KG1 (cell line): ENCODE measurements around the gene MCL1.
A peak's percentile ranks its signal among the peaks of the same experiment; 100 is the strongest.

Experiments
- DNase-seq: peaks from one replicate; lab custom pipeline; 2025; lab: John Stamatoyannopoulos, UW

The MCL1 gene

DNA sequence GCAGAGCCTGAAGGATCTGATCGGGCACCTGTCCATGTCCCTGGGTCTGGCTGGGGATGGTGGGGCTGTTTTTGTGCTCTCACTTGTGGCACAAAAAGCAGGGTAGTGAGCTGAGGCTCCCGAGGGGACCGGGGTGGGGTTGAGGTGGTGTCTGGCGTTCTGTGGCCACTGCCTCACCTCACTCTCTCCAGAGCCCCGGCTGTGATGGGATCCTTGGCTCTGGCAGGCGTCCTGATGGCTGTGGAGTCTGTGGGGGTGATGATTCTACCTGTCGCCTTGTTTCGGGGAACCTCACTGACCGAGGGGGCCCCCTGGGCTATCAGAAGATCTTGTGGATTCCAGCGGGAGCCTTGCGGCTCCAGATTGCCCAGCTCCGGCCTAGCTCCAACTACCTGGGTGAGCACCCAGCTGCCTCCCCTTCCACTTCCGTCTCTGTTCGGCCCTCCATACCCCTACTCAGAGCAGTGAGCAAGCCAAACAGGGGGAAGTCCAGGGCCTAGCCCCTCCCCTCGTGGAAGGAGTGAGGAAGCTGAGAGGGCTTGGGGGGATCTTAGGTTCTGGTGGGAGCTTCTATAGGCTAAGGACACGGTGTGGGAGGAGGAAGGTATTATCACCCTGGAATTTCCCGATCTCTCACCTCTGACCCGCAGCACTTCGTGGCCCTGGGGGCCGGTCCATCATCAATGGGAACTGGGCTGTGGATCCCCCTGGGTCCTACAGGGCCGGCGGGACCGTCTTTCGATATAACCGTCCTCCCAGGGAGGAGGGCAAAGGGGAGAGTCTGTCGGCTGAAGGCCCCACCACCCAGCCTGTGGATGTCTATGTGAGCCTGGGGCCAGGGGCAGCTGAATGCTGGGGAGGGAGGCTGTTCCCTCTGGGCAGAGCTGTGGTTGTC is 23.2 kb downstream of the MCL1 start:
- no peak for DNase-seq

DNA sequence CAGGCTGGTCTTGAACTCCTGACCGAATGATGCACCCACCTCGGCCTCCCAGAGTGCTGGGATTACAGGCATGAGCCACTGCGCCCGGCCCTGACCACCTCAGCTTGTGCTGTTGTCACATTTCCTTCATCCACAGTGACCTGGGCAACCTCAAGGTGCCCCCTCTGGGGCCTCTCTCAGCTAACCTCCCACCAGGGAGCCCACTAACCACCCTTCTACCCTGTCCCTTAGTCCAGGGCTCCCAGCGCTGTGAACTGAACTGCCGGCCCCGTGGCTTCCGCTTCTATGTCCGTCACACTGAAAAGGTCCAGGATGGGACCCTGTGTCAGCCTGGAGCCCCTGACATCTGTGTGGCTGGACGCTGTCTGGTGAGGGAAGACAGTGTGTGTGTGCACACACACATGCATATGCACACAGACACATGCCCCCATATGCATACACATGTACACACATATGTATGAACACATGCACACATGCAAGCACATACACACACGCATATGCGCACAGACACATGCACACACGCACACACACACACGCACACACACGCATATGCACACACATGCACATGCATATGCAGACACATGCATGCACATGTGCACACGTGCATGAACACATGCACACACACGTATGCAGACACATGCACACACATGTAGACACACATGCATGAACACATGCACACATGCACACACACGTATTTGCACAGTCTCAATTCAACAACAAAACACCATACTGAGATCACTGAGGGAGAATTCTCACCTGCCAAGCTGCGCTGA is 24.0 kb downstream of the MCL1 start:
- DNase-seq: no peak

DNA sequence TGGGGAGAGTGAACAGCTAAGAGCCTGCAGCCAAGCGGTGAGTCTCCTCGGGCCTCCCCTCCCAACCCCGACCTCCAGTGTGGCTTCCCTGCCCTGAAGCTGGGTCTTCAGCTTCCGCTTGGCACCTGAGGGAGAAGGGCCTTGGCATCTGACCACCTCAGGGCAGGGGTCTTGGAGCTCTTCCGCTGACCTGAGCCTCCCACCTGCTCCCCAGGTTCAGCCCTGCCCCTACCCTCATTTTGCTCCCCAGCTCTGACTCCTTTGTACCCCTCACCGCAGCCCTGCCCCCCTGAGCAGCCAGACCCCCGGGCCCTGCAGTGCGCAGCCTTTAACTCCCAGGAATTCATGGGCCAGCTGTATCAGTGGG is 25.3 kb downstream of the MCL1 start:
- DNase-seq: no peak

DNA sequence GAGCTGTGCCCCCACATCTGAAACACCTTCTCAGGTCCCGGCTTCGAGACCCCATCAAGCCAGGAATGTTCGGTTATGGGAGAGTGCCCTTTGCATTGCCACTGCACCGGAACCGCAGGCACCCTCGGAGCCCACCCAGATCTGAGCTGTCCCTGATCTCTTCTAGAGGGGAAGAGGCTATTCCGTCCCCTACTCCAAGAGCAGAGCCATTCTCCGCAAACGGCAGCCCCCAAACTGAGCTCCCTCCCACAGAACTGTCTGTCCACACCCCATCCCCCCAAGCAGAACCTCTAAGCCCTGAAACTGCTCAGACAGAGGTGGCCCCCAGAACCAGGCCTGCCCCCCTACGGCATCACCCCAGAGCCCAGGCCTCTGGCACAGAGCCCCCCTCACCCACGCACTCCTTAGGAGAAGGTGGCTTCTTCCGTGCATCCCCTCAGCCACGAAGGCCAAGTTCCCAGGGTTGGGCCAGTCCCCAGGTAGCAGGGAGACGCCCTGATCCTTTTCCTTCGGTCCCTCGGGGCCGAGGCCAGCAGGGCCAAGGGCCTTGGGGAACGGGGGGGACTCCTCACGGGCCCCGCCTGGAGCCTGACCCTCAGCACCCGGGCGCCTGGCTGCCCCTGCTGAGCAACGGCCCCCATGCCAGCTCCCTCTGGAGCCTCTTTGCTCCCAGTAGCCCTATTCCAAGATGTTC is 25.9 kb downstream of the MCL1 start:
- DNase-seq: no peak

DNA sequence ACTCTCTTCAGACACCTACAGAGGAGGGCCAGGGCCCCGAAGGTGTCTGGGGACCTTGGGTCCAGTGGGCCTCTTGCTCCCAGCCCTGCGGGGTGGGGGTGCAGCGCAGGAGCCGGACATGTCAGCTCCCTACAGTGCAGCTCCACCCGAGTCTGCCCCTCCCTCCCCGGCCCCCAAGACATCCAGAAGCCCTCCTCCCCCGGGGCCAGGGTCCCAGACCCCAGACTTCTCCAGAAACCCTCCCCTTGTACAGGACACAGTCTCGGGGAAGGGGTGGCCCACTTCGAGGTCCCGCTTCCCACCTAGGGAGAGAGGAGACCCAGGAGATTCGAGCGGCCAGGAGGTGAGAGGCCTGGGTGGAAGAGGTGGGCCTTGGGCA is 26.5 kb downstream of the MCL1 start:
- DNase-seq: no peak

DNA sequence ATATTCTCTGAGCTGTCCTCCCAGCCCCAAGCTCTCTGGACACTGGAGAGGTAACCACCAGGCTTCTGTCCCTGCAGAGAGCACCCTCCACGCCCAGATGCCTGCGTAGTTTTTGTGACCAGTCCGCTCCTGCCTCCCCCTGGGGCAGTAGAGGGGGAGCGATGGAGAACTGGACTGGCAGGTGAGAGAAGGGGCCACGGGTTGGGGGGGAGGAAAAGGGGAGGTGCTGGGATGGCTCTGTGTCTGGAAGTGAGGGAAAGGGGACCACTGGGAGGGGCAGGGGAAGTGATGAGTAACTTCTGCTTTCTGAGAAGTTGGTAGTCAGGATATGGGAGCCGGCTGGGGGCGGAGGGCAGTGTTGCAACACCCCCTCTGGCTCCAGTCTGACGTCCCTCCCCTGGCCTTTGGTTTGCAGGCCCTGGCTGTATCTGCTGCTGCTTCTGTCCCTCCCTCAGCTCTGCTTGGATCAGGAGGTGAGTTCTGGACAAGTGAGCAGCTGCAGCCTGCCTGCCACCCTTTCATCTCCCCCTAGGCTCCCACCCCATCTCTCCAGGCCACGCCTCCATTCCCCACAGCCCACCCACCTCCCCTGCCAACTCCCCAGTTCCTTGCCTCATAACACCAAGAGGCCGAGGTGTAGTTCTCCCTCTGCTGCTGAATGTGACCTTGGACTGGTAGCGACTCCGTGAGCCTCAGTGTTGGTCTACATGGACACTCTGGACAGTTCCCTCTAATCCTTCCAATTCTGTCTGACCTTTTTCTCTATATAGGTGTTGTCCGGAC is 27.1 kb downstream of the MCL1 start:
- DNase-seq: peak; percentile 74

DNA sequence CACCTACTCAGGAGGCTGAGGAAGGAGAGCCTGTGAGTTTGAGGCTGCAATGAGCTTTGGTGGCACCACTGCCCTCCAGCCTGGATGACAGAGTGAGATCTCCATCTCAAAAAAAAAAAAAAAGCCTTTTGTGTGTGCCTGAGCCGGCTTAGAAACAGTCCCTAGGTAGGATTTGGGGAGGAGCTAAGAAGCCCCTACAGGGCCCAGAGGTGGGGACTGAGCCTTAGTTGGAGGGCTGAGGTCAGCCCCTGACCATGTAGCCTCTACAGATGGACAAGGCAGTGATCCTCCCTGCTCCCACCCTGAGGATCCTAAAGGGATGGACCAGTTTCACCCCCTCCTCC is 27.7 kb downstream of the MCL1 start:
- no peak for DNase-seq

DNA sequence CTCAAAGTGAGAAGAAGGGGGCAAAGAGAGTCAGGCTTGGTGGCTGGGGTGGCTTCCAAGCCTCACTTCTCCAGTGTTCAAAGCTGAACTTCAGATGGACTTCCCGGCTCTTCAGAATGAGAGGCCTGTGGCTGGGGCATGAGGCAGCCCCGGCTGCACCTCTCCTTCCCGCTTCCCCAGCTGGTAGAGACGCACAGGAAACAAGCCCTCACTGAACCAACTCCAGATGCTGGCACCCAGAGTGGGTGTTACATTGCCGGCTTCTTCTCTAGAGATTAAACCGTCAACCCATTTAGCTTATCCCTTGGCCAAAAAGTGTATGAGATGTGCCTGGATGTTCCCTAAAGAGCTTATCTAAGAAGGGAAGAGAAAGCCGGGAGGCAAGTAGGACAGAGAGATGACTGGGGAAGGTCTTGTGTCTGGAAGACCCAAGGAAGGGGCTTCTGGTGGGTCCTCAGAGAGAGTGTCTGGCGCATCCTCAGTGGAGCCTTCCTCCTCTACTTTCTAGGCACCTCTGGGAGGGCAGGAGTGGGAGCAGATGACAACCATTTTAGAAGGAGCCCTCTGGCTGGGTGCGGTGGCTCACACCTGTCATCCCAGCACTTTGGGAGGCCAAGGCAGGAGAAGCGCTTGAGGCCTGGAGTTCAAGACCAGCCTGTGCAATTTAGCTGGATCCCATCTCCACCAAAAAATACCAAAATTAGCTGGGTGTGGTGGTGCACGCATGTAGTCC is 28.2 kb downstream of the MCL1 start:
- no peak for DNase-seq

DNA sequence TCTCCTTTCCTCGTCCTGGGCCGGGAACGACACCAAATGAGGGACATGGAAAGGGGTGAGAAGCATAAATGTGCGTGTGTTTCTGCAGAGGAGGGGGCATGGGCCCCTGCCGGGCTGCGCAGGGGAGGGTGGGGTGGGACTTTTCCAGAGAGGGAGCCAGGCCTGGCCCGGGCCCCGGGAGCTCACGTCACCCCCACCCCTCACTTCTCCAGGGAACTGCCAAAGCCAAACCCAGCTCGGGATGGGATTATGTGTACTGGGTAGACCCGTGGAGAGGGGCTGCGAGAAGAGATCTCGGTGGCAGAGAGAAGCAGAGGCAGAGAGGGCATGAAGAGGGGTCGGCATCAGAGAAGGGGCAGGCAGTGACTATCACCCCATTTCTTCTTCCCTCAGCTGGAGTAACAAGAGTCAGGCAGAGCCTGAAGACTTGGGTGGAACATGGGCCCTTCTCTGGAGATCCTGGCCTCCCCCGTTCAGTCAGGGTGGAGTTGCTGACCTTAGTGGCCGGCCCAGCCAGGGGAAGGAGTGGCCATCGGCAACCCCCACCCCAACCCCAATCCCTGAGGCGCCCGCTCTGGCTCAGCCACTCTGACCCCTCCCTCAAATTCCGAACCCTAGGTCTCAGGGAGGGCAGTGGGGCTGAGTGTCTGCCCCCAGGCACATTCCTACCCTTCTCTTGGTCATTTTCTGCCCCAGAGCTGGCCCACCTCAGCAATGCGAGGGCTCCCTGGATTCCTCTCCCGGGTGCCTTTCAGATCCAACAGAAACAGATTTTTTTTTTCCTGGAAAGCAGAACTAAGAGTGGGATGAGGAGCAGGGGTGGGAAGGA is 29.0 kb downstream of the MCL1 start:
- no peak for DNase-seq

DNA sequence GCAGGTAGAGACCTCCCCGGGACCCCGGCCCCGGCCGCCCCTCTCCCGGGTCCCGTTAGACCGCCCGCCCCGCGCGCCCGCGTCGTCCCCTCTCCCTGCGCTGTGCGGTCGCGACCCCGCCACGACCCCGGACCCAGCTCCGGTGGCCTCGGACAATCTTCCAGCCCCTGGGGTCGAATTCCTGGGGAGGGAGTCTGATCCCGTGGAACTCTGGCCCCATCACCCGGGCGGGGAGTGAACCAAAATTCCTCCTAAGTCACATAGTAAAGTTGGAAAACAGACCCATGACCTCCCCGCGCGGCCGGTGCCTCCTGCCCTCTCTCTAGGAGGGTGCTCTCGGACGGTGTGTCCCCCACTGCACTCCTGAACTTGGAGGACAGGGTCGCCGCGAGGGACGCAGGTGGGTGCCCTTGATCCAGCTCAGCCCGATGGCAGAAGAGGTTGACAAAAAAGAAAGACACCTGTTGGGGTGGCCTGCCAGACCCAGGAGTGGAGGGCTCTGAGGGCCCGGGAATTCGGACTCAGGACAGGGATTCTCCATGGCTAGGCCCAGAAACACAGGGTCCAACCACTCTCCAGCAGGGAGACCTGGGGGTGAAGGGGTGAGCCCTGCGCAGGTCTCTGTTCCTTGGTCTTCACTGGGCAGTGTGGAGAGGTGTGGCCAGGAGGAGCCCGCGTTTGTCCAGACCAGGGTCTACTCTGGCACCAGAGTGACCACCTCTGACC is 29.8 kb downstream of the MCL1 start:
- no peak for DNase-seq

DNA sequence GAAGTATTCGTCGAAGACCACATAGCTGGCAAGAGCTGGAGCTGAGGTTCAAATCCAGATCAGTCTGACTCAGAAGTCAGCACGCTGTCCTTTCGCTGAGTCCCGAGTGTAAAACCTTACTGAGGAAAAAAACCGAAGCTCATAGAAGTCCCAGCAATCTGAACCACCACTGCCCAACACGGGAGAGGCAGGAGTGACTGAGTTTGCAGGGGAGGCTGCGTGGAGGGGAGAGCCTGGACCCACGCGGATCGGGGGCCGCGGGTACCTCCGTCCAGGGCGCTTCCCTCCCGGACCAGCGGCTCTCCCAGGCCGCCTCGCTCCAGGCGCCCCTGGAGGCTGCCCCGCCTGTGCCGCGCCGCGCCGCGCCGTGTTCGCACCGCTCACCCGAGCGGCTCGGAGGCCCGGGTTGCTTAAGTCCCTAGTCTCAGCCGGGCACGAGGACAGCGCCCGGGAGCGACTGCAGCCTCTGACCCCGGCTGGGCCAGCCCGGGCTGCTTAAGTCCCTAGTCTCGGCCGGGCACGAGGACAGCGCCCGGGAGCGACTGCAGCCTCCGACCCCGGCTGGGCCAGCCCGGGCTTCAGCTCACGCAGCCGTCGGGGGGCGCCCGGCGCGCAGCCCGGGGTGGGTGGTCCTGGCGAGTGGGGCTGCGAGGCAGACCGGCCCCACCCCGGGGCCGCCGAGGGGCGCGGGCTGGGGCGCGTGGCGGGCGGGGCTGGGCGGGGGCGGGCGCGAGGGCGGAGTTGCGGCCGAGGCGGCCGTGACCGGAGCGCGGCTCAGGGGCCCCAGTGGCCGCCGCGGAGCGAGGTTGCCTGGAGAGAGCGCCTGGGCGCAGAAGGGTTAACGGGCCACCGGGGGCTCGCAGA is 30.5 kb downstream of the MCL1 start, which contains the start of gene ADAMTSL4:
ADAMTSL4 (plus strand) TSS at position 777 of the 864 bp plus-strand sequence. CDS start 2,881 bp downstream, outside the sequence.
- peak; percentile 38 for DNase-seq

DNA sequence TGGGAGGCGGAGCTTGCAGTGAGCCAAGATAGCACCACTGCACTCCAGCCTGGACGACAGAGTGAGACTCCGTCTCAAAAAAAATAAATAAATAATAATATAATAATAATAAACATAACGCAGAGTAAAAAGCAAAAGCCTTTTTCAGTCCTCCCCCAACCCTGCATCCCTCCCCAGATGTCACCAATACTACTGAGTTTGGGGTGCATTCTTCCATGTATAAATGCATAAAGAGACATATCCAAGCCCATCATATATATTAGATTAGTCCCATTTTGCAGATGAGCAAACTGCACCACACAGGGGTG is 31.1 kb downstream of the MCL1 start:
- no peak for DNase-seq

DNA sequence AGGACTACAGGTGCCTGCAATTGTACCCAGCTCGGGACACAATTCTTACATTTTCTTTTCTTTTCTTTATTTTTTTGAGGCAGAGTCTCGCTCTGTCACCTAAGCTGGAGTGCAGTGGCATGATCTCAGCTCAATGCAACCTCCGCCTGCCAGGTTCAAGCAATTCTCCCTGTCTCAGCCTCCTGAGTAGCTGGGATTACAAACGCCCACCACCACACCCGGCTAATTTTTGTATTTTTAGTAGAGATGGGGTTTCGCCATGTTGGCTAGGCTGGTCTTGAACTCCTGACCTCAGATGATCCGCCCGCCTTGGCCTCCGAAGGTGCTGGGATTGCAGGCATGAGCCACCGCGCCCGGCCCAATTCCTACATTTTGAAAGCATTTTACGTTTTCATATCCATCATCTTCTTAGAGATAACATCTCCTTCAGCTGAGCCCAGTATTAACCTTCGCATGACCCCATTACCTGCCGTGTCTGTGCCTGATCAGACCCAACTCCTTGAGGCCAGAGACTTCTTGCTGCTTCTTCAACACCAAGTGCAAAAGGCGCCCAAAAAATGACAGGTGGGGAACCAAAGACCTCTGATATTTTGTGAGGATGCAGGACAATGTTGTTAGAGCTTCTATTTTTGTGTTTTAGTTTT is 33.0 kb downstream of the MCL1 start:
- no peak for DNase-seq

DNA sequence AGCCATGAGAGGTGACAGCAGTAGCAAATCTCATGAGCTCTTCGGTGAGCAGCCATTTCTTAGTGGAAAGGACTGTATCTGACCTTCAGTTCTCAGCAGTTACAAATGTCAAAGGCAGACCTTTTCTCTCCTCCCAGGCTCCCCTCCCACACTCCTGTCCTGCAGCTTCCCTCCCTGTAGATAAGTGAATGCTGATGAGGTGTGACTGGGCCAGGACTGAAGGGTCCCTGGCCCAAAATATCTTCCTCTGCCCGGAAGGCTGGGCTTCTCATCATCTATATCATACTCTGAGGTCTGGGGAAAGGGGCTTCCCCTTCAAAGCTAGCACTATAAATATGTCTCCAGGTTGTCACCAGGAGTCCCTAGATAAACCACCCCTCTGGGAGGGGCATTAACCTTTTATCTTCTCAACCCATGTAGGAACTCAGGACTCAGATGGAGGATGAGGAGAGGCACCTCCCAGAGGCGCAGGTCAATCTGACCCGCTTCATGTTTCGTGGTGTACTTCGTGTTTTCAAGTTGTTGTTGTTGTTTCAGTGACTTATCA is 33.9 kb downstream of the MCL1 start:
- no peak for DNase-seq

DNA sequence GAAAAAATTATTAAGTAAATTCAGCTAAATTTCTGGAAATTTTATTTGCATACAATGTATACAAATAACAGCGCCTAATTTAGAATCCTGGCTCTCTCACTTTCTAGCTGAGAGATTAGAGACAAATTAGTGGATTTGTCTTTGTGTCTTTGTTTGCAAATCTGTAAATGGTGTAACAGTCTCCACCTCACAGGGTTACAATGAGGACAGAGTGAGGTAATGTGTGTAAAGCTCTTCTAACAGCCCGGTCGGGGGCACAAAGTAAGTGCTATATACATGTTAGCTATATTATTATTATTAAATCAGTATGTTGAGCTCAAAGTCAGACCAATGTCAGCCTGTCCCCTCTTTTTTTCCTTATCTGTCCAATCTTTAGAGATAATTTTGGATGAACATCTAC is 35.2 kb downstream of the MCL1 start:
- DNase-seq: no peak

DNA sequence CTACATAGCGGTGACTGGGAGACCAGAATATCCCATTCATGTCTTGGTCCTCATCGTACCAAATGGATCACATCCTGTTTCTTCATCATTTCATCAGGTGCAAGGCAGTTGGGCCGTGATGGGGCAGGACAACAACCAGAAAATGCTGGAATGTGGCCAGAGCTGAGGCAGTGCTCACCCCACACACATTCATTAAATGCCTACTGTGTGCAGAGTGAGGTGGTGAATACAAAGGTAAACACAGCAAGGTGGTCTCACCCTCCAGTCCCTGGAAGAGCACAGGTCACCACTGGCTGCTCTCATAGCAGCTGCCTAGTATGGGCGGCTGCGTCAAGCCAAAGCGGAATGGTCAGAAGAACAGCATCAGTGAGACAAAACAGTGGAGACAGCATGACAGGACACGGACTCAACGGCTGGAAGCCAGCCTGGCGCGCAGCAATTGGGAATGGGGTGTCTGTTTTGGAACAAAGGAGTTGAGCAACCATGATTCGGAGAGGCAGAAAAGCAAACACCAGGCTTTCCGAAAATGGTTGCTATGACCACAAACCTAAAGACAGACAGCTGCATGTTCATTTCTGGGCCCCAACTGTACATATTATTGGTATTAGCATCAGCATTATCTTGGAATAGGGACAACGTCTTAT is 35.8 kb downstream of the MCL1 start:
- no peak for DNase-seq
